DMS53 treated with DMSO at 0.1 percent for 48 hours (cell line): ENCODE results near the gene SLC19A3.
"Not testable (repeated sequence)": the region's sequence is repeated elsewhere in the genome, so short reads cannot be mapped to it uniquely, and the experiment has no call there.

Experiments used
- DNase-seq: peaks from one replicate; lab custom pipeline; 2025; ENCODE audit not compliant: unreplicated experiment; lab: John Stamatoyannopoulos, UW

Gene SLC19A3

GRCh38 chr2:227717687-227718567 lies at the start of gene SLC19A3:
Gene SLC19A3, minus strand, starts transcription at chr2:227718028. Its CDS starts 15,710 bp downstream, at chr2:227702318.
- peak; percentile 64 for DNase-seq

- peak; percentile 59 for DNase-seq
These were observed 48.6 kb upstream of the SLC19A3 start for GRCh38 chr2:227766373-227766883.

GRCh38 chr2:227765788-227766372 lies 48.1 kb upstream of the SLC19A3 start:
- DNase-seq = no peak

- DNase-seq = no peak
These were observed 44.1 kb upstream of the SLC19A3 start for GRCh38 chr2:227761740-227762476.

GRCh38 chr2:227759411-227760118 lies 41.7 kb upstream of the SLC19A3 start:
- DNase-seq = no peak

- not testable (repeated sequence) for DNase-seq
These were observed 38.4 kb upstream of the SLC19A3 start for GRCh38 chr2:227756261-227756660.

GRCh38 chr2:227748079-227748478 lies 30.3 kb upstream of the SLC19A3 start:
- no peak for DNase-seq

- DNase-seq = no peak
These were observed 27.8 kb upstream of the SLC19A3 start, which contains the start of gene SCYGR8 for GRCh38 chr2:227745594-227745993. Gene SCYGR8, plus strand, starts transcription at chr2:227745894. Its CDS starts 0 bp downstream, at chr2:227745894.

- DNase-seq = not testable (repeated sequence)
These were observed 22.9 kb upstream of the SLC19A3 start for GRCh38 chr2:227740705-227741104.

- DNase-seq = no peak
These were observed 21.5 kb upstream of the SLC19A3 start for GRCh38 chr2:227739351-227739750.

- DNase-seq = no peak
These were observed 10.2 kb upstream of the SLC19A3 start, which contains the start of gene SCYGR7 for GRCh38 chr2:227728035-227728434. Gene SCYGR7, plus strand, starts transcription at chr2:227728335. Its CDS starts 0 bp downstream, at chr2:227728335.

GRCh38 chr2:227724394-227725039 lies 6.7 kb upstream of the SLC19A3 start, which contains the start of gene SCYGR6:
Gene SCYGR6, minus strand, starts transcription at chr2:227724757. Its CDS starts 0 bp downstream, at chr2:227724757.
- no peak for DNase-seq

GRCh38 chr2:227722821-227723220 lies 5.0 kb upstream of the SLC19A3 start:
- not testable (repeated sequence) for DNase-seq

- DNase-seq = no peak
These were observed 2.9 kb upstream of the SLC19A3 start for GRCh38 chr2:227720680-227721079.

GRCh38 chr2:227719641-227720040 lies 1.8 kb upstream of the SLC19A3 start:
- no peak for DNase-seq

- no peak for DNase-seq
These were observed 1.3 kb downstream of the SLC19A3 start for GRCh38 chr2:227716501-227716900.

GRCh38 chr2:227713291-227713690 lies 4.5 kb downstream of the SLC19A3 start:
- DNase-seq = no peak

GRCh38 chr2:227710986-227711385 lies 6.8 kb downstream of the SLC19A3 start:
- DNase-seq = no peak

GRCh38 chr2:227707390-227707789 lies 10.4 kb downstream of the SLC19A3 start:
- no peak for DNase-seq

- no peak for DNase-seq
These were observed 11.0 kb downstream of the SLC19A3 start for GRCh38 chr2:227706859-227707258.
